Prostate gland (tissue), 2 donors: ENCODE results near the gene ADGB. TPM values are rescaled to one million over a fixed set of nuclear protein-coding genes. Genes with fewer than 3 reads are reported as not detected.

ENCODE experiments used
- DNase-seq: peaks from one replicate; pipeline ENCODE4 v3.0.0-alpha.2; 2019; ENCODE audit warnings: low spot score
- H3K27ac ChIP-seq, 2 donors: fragments of 200-600 bp; sonication (generic); 2 replicates each; pipeline ENCODE4 v1.5.1; 2017 to 2019
- H3K27me3 ChIP-seq: fragments of 200-600 bp; sonication (generic); replicated peaks from 2 replicates; pipeline ENCODE4 v1.5.1; 2019; ENCODE audit not compliant: insufficient read depth
- H3K36me3 ChIP-seq, 2 donors: fragments of 200-600 bp; sonication (generic); 1 replicate in 1 of 2; 2 replicates in 1 of 2; pipeline versions ENCODE4 v1.5.1 to v1.8.1; 2017 to 2019
- H3K4me1 ChIP-seq: fragments of 200-600 bp; sonication (generic); replicated peaks from 2 replicates; pipeline ENCODE4 v1.5.1; 2019
- H3K4me3 ChIP-seq, 2 donors: fragments of 200-600 bp; sonication (generic); 2 replicates each; pipeline ENCODE4 v1.5.1; 2017 to 2019
- H3K9me3 ChIP-seq: fragments of 200-600 bp; sonication (generic); 2 replicates; pipeline ENCODE4 v1.5.1; 2017
- POLR2A ChIP-seq: fragments of 450-650 bp; IDR thresholded peaks from one replicate; pipeline ENCODE4 v1.6.1; 2016; ENCODE audit warnings: antibody characterized with exemption, mild to moderate bottlenecking
- POLR2AphosphoS5 ChIP-seq: sonication (generic); formaldehyde crosslinking; IDR thresholded peaks from one replicate; pipeline ENCODE4 v1.6.1; 2017; ENCODE audit warnings: antibody characterized with exemption
- WGBS: methylation state at CpG from one replicate; pipeline ENCODE4 v1.1.5; 2018; 5-methylcytosine and 5-hydroxymethylcytosine counted together
- intact Hi-C: fragments of 100-400 bp; cut with DNase I; formaldehyde crosslinking; loops from one replicate; pipeline ENCODE4 v1.14.2; 2022
- small RNA-seq, 2 donors: library from RNA; depleted of rRNA; stranded (forward); fragments of <200 nt; gene quantifications; one replicate each; pipeline ENCODE3, GENCODE V24; 2016
- total RNA-seq, 2 donors: library from RNA; depleted of rRNA; stranded (reverse); fragments of >200 nt; gene quantifications; one replicate each; pipeline ENCODE4 v1.1.0, GENCODE V29; 2016
- TF ChIP-seq, protein P1 (sequence below), 4 experiments: fragments of 200-600 bp in 2 of 4; fragments of 450-650 bp in 2 of 4; sonication (generic) in 2 of 4; IDR thresholded peaks; 1 replicate in 3 of 4; 2 replicates in 1 of 4; pipeline ENCODE4 v1.5.1; 2016 to 2019; ENCODE audit warnings: antibody characterized with exemption in 4 of 4, mild to moderate bottlenecking in 2 of 4, moderate library complexity in 2 of 4

The ADGB gene
- total RNA-seq, 2 donors from 2014 or later = 8.1 TPM; not detected in 1

DNA sequence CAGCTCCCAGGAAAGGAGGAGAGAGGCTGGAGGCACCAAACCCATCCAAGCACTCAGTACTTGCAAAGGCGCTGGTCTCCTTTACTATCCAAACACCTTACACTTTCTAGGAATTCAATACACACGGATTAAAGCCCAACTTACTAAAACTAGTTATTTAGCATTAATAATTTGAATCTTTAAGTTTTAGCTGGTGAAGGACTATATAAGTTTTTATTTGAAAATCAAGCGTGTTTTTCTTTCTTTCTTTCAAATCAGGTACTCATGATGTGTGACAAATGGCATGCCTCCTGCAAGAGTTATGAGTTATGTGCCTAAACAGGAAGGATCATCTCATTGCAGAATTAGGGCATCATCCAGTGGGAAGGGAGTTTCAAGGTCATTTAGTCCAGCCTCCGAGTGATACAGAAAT lies 263.7 kb downstream of the ADGB start:
- 70% methylated on average over 4 of the region's 4 CpGs for WGBS
- no peaks in the 10 kb centered on the region for H3K4me1 ChIP-seq
- no peak for DNase-seq
- no peaks in the 10 kb centered on the region for H3K9me3 ChIP-seq
- H3K27me3 ChIP-seq = no peaks in the 10 kb centered on the region
- TF ChIP-seq POLR2A = no peak
- TF ChIP-seq, protein P1, sequence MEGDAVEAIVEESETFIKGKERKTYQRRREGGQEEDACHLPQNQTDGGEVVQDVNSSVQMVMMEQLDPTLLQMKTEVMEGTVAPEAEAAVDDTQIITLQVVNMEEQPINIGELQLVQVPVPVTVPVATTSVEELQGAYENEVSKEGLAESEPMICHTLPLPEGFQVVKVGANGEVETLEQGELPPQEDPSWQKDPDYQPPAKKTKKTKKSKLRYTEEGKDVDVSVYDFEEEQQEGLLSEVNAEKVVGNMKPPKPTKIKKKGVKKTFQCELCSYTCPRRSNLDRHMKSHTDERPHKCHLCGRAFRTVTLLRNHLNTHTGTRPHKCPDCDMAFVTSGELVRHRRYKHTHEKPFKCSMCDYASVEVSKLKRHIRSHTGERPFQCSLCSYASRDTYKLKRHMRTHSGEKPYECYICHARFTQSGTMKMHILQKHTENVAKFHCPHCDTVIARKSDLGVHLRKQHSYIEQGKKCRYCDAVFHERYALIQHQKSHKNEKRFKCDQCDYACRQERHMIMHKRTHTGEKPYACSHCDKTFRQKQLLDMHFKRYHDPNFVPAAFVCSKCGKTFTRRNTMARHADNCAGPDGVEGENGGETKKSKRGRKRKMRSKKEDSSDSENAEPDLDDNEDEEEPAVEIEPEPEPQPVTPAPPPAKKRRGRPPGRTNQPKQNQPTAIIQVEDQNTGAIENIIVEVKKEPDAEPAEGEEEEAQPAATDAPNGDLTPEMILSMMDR (IDR thresholded peaks at IDR 0.05) = no peak
- TF ChIP-seq POLR2AphosphoS5 = no peak
- intact Hi-C loops = no loop called here
- no peak overlapping the region for H3K4me3 ChIP-seq
- H3K36me3 ChIP-seq = no peaks in the 10 kb centered on the region
- H3K27ac ChIP-seq = no peak overlapping the region

DNA sequence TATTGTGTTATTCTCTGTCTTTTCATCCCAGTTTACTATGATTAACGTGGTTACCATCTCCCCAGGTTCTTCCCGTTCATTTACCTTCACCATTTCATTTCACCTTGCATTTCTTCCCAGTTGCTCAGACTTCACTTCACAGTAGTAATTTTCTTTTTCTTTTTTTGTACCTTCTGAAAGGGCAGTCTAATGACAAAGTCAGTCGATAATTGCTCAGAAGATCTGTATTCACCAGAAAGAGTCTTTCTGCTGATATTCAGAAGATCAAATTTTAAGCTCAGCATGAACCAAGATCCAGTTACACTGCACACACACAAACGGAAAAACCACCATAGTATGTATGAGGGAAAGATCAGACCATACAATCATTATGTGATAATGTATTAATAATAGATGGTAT lies 265.5 kb downstream of the ADGB start:
- Histone ChIP-seq H3K9me3 (no peaks in the 10 kb centered on the region), H3K27me3 (no peaks in the 10 kb centered on the region), H3K27ac (no peak overlapping the region), H3K4me3 (no peak overlapping the region), H3K36me3 (no peaks in the 10 kb centered on the region), H3K4me1 (no peaks in the 10 kb centered on the region)
- no peak for DNase-seq
- TF ChIP-seq, protein P1 (IDR thresholded peaks at IDR 0.05) = no peak
- TF ChIP-seq POLR2AphosphoS5 = no peak
- no peak for TF ChIP-seq POLR2A
- intact Hi-C loops = no loop called here
- 98% methylated on average over 4 of the region's 4 CpGs for WGBS

DNA sequence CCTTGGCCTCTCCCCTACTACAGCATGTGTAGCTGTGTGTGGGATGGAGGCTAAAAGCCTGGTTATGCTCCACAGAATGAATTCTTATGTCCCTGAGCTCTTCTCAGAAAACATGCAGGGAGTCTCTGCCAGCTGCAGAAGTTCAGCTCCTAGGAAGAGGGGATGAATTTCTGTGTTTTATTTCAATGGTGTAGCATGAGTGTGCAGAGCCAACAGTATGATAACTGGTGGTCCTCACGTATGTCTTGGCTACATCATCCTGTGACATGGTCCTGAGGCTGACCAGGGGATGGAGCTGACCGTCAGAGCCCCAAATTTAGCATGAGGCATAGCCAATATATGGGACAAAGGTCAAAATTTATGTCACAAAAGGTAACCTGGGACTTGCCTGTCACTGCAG lies 266.1 kb downstream of the ADGB start:
- Histone ChIP-seq H3K9me3 (no peaks in the 10 kb centered on the region), H3K27ac (no peak overlapping the region), H3K36me3 (no peaks in the 10 kb centered on the region), H3K4me1 (no peaks in the 10 kb centered on the region), H3K4me3 (no peak overlapping the region), H3K27me3 (no peaks in the 10 kb centered on the region)
- 100% methylated on average over 2 of the region's 2 CpGs for WGBS
- intact Hi-C loops = no loop called here
- no peak for DNase-seq
- TF ChIP-seq POLR2AphosphoS5 (no peak), POLR2A (no peak)
- TF ChIP-seq, protein P1 (IDR thresholded peaks at IDR 0.05) = no peak

Small RNAs within 50 kb of the gene (small RNA-seq; reads per million reads assigned to genes)
- gene RNU6-906P = 0 reads per million in 2 donors

Other genes starting within 250 kb of the ADGB start
- 10 to 100 TPM in 1 of 2 donors, 1 to 10 TPM in 1; 6.3 to 26.2 TPM for gene RAB32, start 55.1 kb upstream of the ADGB start, total RNA-seq